T-helper 22 cell (primary cell): ENCODE results near the gene PCDHGB2.
"Not testable (repeated sequence)": the region's sequence is repeated elsewhere in the genome, so short reads cannot be mapped to it uniquely, and the experiment has no call there.

Source experiments
- DNase-seq: peaks from one replicate; pipeline ENCODE4 v3.0.0-alpha.2; 2020; ENCODE audit warnings: low read depth

The PCDHGB2 gene

GRCh38 chr5:141359790-141360426 lies at the start of gene PCDHGB2:
Gene PCDHGB2 (plus strand): TSS chr5:141359994. CDS start chr5:141360136, 142 bp downstream.
- no peak for DNase-seq

- DNase-seq, result no peak
Measured at GRCh38 chr5:141313711-141314110, 46.1 kb upstream of the PCDHGB2 start.

- DNase-seq, result not testable (repeated sequence)
Measured at GRCh38 chr5:141316963-141317362, 42.8 kb upstream of the PCDHGB2 start.

- DNase-seq, result no peak
Measured at GRCh38 chr5:141319202-141319601, 40.6 kb upstream of the PCDHGB2 start.

- DNase-seq, result no peak
Measured at GRCh38 chr5:141319699-141320098, 40.1 kb upstream of the PCDHGB2 start.

GRCh38 chr5:141320225-141321169 lies 39.3 kb upstream of the PCDHGB2 start, which contains the start of gene TAF7:
Gene TAF7 (minus strand): TSS chr5:141320784. CDS start chr5:141320044, 740 bp downstream.
- peak; percentile 81 for DNase-seq

GRCh38 chr5:141322261-141322660 lies 37.5 kb upstream of the PCDHGB2 start:
- no peak for DNase-seq

GRCh38 chr5:141326088-141326854 lies 33.5 kb upstream of the PCDHGB2 start:
- peak; percentile 42 for DNase-seq

- no peak for DNase-seq
Measured at GRCh38 chr5:141328231-141328630, 31.6 kb upstream of the PCDHGB2 start.

- DNase-seq, result no peak
Measured at GRCh38 chr5:141330299-141331080, 29.3 kb upstream of the PCDHGB2 start, which contains the start of gene PCDHGA1. Gene PCDHGA1 (plus strand): TSS chr5:141330514.

GRCh38 chr5:141332571-141332970 lies 27.2 kb upstream of the PCDHGB2 start:
- DNase-seq, result not testable (repeated sequence)

GRCh38 chr5:141338538-141339306 lies 21.1 kb upstream of the PCDHGB2 start, which contains the start of gene PCDHGA2:
Gene PCDHGA2 (plus strand): TSS chr5:141338760.
- DNase-seq, result no peak

GRCh38 chr5:141340781-141341354 lies 18.9 kb upstream of the PCDHGB2 start:
- DNase-seq, result not testable (repeated sequence)

GRCh38 chr5:141342773-141343172 lies 17.0 kb upstream of the PCDHGB2 start:
- no peak for DNase-seq

- no peak for DNase-seq
Measured at GRCh38 chr5:141343242-141343952, 16.4 kb upstream of the PCDHGB2 start, which contains the start of gene PCDHGA3. Gene PCDHGA3 (plus strand): TSS chr5:141343829. CDS start chr5:141344034, 205 bp downstream.

- DNase-seq, result no peak
Measured at GRCh38 chr5:141343953-141344463, 15.8 kb upstream of the PCDHGB2 start.

GRCh38 chr5:141345327-141345726 lies 14.5 kb upstream of the PCDHGB2 start:
- DNase-seq, result no peak

GRCh38 chr5:141346017-141346416 lies 13.8 kb upstream of the PCDHGB2 start:
- DNase-seq, result not testable (repeated sequence)
